Endometrium (tissue), 2 donors: ENCODE data around the gene SUCLG1.

Experiments
- FAIRE-seq: peaks from 2 replicates; lab custom pipeline; 2012; peaks lifted over from hg19 to GRCh38; lab: Jason Lieb, UNC
- donor health status: control.
- donor health status: control.

The SUCLG1 gene

GRCh38 chr2:84459018-84459943 lies at the start of gene SUCLG1:
Gene SUCLG1 (minus strand): TSS chr2:84459280. CDS start chr2:84459269, 11 bp downstream.
- FAIRE-seq, result no peak

DNA sequence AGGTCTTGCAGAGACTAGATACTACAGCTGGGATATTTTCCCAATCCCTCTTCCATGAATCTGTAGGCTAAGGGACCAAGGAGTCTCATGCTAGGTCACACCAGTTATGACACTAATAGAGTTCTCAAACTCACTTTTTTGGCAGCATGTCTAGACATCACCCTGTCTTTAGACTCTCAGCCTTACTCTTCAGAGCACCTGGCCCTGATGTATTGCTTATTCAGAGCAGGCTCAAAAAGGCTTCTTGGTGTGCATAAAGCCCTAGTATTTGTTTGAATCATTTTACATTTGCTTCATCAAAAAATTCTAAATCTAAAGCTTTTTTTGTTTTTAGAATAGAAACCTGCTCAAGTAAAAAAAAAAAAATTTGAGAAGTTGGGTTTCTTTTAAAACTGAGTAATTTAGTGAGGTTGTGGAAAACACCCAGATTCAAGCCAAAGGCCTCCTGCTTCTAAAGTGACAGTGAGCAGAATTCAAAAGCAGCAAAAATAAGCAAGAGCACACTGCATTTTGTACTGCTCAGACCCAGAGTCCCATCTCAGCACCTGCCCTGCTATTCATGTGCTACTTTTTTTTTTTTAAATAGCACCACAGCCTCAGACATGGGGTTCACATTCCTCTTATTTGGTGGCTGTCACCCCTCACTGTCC lies 39.2 kb upstream of the SUCLG1 start:
- FAIRE-seq, result no peak

DNA sequence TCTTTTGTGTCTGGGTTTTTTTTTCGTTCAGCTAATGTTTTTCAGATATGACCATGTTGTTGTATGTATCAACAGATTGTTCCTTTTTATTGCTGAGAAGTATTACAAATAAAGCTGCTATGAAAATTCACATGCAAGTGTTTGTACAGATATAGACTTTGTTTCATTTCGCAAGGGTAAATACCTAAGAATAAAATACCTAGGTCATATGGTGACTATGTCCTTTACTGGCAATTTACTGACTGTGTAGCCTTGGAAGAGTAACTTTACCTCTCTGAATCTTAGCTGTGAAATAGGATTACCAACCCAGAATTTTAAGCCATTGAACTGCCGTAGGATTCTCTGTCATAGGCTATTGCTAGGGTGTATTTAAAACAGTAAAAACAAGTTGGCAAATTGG lies 38.2 kb upstream of the SUCLG1 start:
- FAIRE-seq, result no peak

- no peak for FAIRE-seq
These were observed 37.3 kb upstream of the SUCLG1 start for GRCh38 chr2:84496386-84496785.

- peak; percentile 89 for FAIRE-seq
These were observed 36.6 kb upstream of the SUCLG1 start for GRCh38 chr2:84495539-84496146.

- FAIRE-seq, result no peak
These were observed 35.0 kb upstream of the SUCLG1 start for GRCh38 chr2:84494070-84494469.

- FAIRE-seq, result no peak
These were observed 34.4 kb upstream of the SUCLG1 start for GRCh38 chr2:84493514-84493913.

GRCh38 chr2:84492571-84492970 lies 33.5 kb upstream of the SUCLG1 start:
- no peak for FAIRE-seq

DNA sequence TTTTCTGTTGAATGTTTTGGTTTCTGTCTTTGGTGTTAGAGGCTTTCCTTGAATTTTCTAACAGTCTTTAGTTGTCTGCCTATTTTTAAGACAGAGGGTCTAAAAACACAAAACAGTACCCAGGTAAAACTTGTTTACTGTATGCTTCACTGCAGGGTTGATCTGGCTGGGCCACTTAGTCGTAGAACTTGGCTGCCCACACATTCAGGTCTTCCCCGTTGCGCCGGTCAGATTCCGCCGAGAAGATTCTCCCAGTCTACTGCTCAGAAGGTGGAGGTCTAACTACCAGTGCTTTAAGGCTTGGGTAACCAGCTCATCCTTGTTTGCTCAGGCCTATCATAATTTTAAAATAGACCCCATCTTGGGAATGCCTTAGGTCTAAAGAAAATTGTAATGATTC lies 32.7 kb upstream of the SUCLG1 start:
- no peak for FAIRE-seq

GRCh38 chr2:84491256-84491655 lies 32.2 kb upstream of the SUCLG1 start:
- no peak for FAIRE-seq

DNA sequence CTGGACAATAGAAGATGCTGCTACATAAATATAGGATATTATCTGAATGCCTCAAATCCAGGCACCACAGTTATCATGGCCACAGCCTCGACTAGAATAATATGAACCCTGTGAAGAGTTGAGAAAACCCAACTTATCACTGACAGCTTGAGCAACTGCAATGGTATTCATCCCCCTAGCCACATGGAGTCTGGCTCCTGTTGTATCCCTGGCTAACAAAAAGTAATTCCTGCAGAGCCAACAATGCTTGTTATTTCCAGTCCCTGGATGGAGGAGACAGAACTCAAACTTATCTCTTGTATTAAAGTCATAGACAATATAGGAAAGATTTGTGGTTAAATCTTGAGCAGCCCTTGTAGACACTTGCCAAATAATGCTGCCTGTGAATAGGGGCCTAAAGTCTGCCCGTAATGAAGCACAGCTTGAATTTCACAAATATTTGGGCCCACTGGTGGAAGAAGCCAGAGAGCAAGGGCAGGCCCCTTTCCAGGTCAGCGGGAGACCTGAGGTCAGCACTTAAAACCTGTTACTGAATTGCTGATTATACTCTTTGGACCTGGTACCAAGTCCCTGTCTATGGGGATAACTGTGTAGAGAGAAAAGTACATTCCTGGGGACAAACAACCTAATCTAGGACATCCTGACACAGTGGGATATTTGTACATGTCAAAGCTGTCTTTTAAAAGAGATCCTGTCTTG lies 28.4 kb upstream of the SUCLG1 start:
- no peak for FAIRE-seq

DNA sequence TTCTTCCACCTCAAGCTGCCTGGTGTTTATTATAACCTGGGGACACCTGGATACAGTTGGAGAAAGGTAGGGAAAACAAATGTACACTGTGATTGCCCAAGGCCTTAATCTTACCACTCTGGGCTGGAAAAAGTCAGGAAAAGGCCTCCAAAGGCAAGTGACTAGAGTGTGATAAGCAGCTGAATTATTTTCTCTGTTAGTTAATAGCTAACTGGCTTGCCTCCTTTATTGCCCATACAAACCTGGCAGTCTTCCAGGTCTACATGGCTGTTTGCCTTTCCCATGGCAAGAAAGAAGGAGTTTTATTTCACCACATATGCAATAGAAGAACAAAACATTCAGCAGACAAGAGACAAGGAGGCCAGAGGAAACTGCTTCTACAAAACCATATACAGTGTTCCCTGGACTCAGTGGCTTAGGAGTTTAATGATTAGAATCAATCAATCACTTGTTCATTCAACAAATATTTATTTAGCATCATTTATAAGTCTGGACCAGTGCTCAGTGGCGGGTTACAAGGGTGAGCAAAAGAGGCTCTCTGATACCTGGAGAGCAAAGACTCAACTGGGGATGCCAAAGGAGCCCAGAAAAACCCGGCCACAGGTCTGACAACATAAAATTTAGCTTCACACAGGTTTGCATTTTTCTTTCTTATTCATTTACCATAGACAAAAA lies 27.5 kb upstream of the SUCLG1 start:
- no peak for FAIRE-seq

GRCh38 chr2:84483320-84483719 lies 24.2 kb upstream of the SUCLG1 start:
- FAIRE-seq, result no peak

DNA sequence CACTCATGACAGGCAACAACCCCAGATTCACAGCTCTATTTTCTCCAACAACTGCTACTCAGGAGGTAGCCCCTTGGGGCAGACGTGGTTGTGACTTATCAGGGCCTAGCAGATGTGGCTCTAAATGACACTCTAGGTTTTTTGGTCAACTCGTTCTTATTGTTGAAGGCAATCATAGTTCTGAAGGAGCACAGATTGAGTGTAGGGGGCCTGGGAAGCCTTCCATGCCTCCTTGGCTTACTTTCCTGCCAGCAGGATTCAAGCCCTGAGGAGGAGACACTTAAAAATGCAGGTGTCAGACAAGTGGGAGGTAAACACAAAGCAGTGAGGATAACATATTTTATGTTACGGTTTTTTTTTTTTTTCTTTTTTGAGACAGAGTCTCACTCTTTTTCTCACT lies 23.5 kb upstream of the SUCLG1 start:
- no peak for FAIRE-seq

- no peak for FAIRE-seq
These were observed 22.6 kb upstream of the SUCLG1 start for GRCh38 chr2:84481702-84482101.

GRCh38 chr2:84478867-84479266 lies 19.8 kb upstream of the SUCLG1 start:
- no peak for FAIRE-seq

DNA sequence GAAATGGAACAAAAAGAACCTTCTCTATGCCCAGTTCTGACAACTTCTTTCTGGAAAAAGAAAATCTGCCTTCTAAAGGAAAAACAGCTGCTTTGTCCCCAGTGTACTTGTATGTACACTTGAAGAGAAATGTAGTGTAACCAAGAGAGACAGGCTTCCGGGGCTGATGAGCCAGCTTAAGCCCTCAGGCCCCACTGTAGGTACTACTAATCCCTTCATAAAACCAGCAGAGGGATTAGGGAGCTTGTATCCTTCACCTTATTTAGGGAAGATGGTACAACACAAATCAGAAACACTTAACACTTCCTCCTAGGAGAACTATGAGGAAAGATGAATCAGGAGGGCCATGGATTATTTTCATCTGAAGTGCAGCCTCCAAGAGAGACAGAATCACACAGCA lies 18.8 kb upstream of the SUCLG1 start:
- FAIRE-seq, result no peak

DNA sequence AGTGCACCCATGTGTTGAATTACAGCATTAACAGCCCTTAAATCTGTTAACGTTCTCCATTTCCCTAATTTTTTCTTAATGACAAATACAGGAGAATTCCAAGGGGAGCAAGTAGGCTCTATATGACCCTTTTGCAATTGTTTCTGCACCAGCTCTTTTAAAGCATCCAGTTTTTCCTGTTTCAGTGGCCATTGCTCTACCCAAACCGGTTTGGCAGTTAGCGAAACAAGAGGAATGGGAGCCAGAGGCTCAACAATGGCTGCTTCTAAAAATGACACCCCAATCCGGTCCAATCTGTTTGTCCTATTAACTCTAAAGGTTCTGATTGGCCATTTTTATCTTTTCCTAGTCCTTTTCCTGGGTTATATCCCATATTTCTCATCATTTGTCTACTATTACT lies 15.1 kb upstream of the SUCLG1 start:
- FAIRE-seq, result no peak

GRCh38 chr2:84472856-84473565 lies 13.9 kb upstream of the SUCLG1 start:
- FAIRE-seq, result peak; percentile 53

DNA sequence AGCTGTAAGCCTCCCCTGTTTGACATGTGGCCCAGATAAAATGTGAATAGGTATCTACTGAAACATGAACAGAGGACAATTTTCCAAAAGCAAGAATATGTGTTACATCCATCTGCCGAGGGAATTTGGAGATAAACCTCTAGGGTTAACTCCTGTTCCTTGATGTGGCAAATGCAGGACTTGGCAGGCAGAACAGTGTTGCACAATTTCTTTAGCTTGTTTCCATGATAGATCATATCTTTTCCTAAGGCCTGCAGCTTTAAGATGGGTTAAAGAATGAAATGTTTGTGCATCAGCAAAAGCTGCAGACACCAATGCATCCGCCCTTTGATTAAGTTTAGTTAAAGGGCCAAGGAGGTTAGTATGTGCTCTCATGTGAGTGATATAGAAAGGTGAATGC lies 13.3 kb upstream of the SUCLG1 start:
- peak; percentile 46 for FAIRE-seq

- FAIRE-seq, result no peak
These were observed 8.3 kb upstream of the SUCLG1 start for GRCh38 chr2:84467389-84467788.
